ENCODE measurements around the gene SCN1B. TPM values are rescaled to one million over a fixed set of nuclear protein-coding genes. Genes with fewer than 3 reads are reported as not detected.
"Not testable (repeated sequence)": the region's sequence is repeated elsewhere in the genome, so short reads cannot be mapped to it uniquely, and the experiment has no call there.

Gene SCN1B
- total RNA-seq, 4 donors from 2014 or later = 12.8 to 26.7 (median 13.4) TPM

DNA sequence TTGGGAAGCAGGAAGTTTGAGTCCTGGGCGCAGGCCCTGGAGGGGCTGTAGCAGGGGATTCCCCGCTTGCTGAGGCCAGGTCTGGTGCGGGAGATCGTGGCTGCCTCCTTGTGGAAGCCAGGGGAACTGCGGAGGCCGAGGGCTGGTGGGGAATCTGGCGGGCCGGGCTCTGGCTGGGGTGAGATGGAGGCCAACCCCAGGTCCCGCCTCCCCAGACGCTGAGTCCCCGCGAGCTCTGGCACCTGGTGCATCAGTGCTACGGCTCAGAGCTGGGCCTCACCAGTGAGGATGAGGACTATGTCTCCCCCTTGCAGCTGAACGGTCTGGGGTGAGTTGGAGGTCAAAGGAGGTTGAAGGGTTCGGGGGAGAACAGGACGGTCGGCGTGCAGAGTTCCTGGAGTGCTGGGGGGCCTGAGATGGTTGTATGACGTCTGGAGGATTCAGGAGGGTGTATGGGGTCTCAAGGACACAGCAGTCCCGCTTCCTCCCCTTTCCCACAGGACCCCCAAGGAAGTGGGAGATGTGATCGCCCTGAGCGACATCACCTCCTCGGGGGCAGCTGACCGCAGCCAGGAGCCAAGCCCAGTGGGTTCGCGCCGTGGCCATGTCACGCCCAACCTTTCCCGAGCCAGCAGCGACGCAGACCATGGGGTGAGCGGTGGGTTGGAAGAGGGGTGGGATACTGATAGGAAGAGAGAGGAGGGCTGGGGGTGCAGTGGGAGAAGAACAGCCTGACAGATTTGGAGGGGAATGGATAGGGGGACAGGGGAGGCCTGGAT, 17.0 kb upstream of the SCN1B start:
- TF ChIP-seq POLR2A (IDR thresholded peaks at IDR 0.05) (no peak), EP300 (IDR thresholded peaks at IDR 0.05) (peak in 1 of 2 donors; percentile 23)
- TF ChIP-seq, protein P1, sequence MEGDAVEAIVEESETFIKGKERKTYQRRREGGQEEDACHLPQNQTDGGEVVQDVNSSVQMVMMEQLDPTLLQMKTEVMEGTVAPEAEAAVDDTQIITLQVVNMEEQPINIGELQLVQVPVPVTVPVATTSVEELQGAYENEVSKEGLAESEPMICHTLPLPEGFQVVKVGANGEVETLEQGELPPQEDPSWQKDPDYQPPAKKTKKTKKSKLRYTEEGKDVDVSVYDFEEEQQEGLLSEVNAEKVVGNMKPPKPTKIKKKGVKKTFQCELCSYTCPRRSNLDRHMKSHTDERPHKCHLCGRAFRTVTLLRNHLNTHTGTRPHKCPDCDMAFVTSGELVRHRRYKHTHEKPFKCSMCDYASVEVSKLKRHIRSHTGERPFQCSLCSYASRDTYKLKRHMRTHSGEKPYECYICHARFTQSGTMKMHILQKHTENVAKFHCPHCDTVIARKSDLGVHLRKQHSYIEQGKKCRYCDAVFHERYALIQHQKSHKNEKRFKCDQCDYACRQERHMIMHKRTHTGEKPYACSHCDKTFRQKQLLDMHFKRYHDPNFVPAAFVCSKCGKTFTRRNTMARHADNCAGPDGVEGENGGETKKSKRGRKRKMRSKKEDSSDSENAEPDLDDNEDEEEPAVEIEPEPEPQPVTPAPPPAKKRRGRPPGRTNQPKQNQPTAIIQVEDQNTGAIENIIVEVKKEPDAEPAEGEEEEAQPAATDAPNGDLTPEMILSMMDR (IDR thresholded peaks at IDR 0.05) = peak; percentile 92 to 96 (median 93)
- no peaks in the 10 kb centered on the region for H3K27me3 ChIP-seq
- H3K4me3 ChIP-seq = no peak overlapping the region
- 49 to 51% methylated on average over 31 to 32 of the region's 32 CpGs for whole genome bisulfite sequencing, 2 donors
- peaks cover 0 to 26% (median 12%) of the 10 kb centered on the region in 4 donors for H3K4me1 ChIP-seq
- DNase-seq (ENCODE audit: low spot score in 2 of 2) = peak; percentile 49 to 69
- no peaks in the 10 kb centered on the region for H3K9me3 ChIP-seq
- peaks cover 0 to 94% (median 28%) of the 10 kb centered on the region in 3 donors for H3K36me3 ChIP-seq
- peak overlapping the region in 3 of 4 donors; percentile 33 to 50 (median 38) for H3K27ac ChIP-seq

DNA sequence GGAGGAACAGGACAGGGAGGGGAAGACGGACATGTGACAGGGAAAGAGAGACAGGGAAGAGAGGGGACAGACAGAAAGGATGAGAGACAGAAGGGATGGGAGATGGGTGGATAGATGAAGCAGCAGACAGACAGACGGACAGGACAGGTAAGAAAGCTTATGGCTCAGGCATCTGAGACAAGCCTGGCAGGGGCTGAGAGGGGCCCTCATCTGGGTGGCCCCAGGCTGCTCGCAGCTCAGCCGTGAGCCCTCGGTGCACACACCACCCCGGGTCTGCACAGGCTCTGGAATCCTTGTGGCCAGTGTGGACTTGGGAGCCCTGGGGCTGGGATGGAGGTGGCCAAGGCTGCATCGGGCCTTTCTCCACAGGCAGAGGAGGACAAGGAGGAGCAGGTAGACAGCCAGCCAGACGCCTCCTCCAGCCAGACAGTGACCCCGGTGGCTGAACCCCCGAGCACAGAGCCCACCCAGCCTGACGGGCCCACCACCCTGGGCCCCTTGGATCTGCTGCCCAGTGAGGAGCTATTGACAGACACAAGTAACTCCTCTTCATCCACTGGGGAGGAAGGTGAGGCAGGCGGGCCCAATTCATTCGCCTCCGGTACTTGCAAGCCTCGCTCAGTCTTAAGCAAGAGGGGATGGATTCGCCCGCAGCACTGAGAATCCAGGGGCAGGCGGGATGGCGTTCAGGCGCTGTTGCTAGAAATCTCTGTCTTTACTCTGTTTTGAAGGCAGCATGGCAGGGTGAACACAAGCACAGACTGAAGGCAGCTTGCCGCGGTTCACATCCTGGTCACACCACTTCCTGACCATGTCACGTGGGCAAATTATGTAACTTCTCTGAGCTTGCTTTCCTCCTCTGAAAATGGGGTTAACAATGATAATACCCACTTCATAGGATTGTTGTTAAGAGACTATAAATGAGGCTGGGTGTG, 16.2 kb upstream of the SCN1B start:
- Histone ChIP-seq H3K27ac (peak overlapping the region in 3 of 4 donors; percentile 26 to 38 (median 33)), H3K36me3 (peaks cover 0 to 95% (median 36%) of the 10 kb centered on the region in 3 donors), H3K9me3 (no peaks in the 10 kb centered on the region), H3K4me3 (no peak overlapping the region), H3K27me3 (no peaks in the 10 kb centered on the region), H3K4me1 (peaks cover 0 to 26% (median 12%) of the 10 kb centered on the region in 4 donors)
- TF ChIP-seq EP300 (IDR thresholded peaks at IDR 0.05) (no peak), POLR2A (IDR thresholded peaks at IDR 0.05) (no peak)
- TF ChIP-seq, protein P1 (IDR thresholded peaks at IDR 0.05) = no peak
- no peak for DNase-seq (ENCODE audit: low spot score in 2 of 2)
- WGBS, 2 donors = 87 to 88% methylated on average over 22 to 23 of the region's 23 CpGs

- H3K27me3 ChIP-seq; H3K9me3 ChIP-seq; DNase-seq (ENCODE audit: low spot score in 2 of 2); H3K4me3 ChIP-seq: not testable (repeated sequence)
- peaks cover 0 to 26% (median 12%) of the 10 kb centered on the region in 4 donors for H3K4me1 ChIP-seq
- WGBS, 2 donors = 94 to 95% methylated on average over 4 of the region's 4 CpGs
- H3K36me3 ChIP-seq = peaks cover 2 to 95% (median 39%) of the 10 kb centered on the region in 3 donors
- H3K27ac ChIP-seq = peak overlapping the region in 1 of 4 donors; percentile 6
These were observed 15.5 kb upstream of the SCN1B start for GRCh38 chr19:35014774-35015173.

DNA sequence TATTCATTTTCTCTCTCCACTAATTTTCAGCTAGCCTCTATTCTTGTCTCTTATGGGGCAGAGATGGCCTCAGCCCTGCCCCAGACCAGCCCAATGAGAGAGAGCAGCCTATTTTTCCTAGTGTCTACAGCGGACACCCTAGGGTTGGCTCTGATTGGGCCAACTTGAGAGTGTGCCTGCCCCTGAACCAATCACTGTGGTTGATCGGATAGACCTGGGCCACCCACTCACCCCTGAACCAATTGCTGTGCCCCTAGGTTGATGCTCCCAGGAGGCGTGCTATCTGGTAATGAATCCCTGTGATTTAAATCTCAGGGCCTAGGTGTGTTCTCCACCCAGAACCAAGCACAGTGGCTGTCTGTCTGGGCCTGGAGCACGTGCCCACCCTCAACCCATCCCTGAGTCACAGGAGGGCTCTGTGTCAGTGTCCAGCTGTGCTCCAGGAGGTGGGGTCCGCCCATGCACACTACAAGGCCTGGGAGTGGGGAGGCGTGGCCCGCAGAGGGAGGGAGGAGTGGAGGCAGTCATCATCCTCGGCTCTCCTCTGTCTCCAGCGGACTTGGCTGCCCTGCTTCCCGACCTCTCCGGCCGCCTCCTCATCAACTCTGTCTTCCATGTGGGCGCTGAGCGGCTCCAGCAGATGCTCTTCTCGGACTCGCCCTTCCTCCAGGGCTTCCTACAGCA, 14.9 kb upstream of the SCN1B start:
- DNase-seq (ENCODE audit: low spot score in 2 of 2) = peak in 1 of 2 donors; percentile 40
- 57 to 88% methylated on average over 9 to 16 of the region's 16 CpGs for WGBS, 2 donors
- Histone ChIP-seq H3K36me3 (peaks cover 2 to 95% (median 39%) of the 10 kb centered on the region in 3 donors), H3K27me3 (no peaks in the 10 kb centered on the region), H3K9me3 (no peaks in the 10 kb centered on the region), H3K27ac (peak overlapping the region in 2 of 4 donors; percentile 0 to 6), H3K4me3 (no peak overlapping the region), H3K4me1 (peaks cover 0 to 26% (median 12%) of the 10 kb centered on the region in 4 donors)
- TF ChIP-seq POLR2A (IDR thresholded peaks at IDR 0.05) = no peak
- no peak for TF ChIP-seq EP300 (IDR thresholded peaks at IDR 0.05)
- TF ChIP-seq, protein P1 (IDR thresholded peaks at IDR 0.05) = no peak

GRCh38 chr19:35015954-35016351, 14.3 kb upstream of the SCN1B start:
- H3K36me3 ChIP-seq = peaks cover 2 to 95% (median 41%) of the 10 kb centered on the region in 3 donors
- 87 to 90% methylated on average over 6 of the region's 6 CpGs for WGBS, 2 donors
- no peak for DNase-seq (ENCODE audit: low spot score in 2 of 2)
- H3K9me3 ChIP-seq = no peaks in the 10 kb centered on the region
- H3K27ac ChIP-seq = peak overlapping the region in 1 of 4 donors; percentile 0
- TF ChIP-seq, protein P1 (IDR thresholded peaks at IDR 0.05) = no peak
- TF ChIP-seq EP300 (IDR thresholded peaks at IDR 0.05) = no peak
- no peaks in the 10 kb centered on the region for H3K27me3 ChIP-seq
- peaks cover 0 to 26% (median 12%) of the 10 kb centered on the region in 4 donors for H3K4me1 ChIP-seq
- no peak overlapping the region for H3K4me3 ChIP-seq

All from tibial nerve (tissue), 4 donors.